H9 (cell line): ENCODE results near the gene PCA3. TPM values are rescaled to one million over a fixed set of nuclear protein-coding genes. Genes with fewer than 3 reads are reported as not detected.
A peak's percentile ranks its signal among the peaks of the same experiment; 100 is the strongest.

ENCODE experiments used
- DNase-seq: peaks from one replicate; pipeline ENCODE4 v3.0.0-alpha.2; 2017
- H2AFZ ChIP-seq: one replicate; pipeline ENCODE4 v1.6.1; 2013; ENCODE audit warnings: mild to moderate bottlenecking, low read length, control low read depth, moderate library complexity
- H2AK5ac ChIP-seq: 2 replicates; pipeline ENCODE4 v1.6.1; 2013; ENCODE audit warnings: low read length, control low read depth, mixed read lengths; ENCODE audit not compliant: insufficient read length
- H2BK120ac ChIP-seq: one replicate; pipeline ENCODE4 v1.6.1; 2013; ENCODE audit warnings: low read depth, mild to moderate bottlenecking, low read length, control low read depth, inconsistent platforms; ENCODE audit not compliant: poor library complexity, severe bottlenecking
- H2BK12ac ChIP-seq: 2 replicates; pipeline ENCODE4 v1.6.1; 2013; ENCODE audit warnings: low read length, control low read depth, mixed read lengths, low read depth; ENCODE audit not compliant: insufficient read length
- H2BK15ac ChIP-seq: 2 replicates; pipeline ENCODE4 v1.6.1; 2013; ENCODE audit warnings: low read depth, low read length, control low read depth
- H2BK20ac ChIP-seq: one replicate; pipeline ENCODE4 v1.6.1; 2013; ENCODE audit warnings: low read depth, mild to moderate bottlenecking, low read length, control low read depth, inconsistent platforms; ENCODE audit not compliant: poor library complexity, severe bottlenecking
- H2BK5ac ChIP-seq: 2 replicates; pipeline ENCODE4 v1.6.1; 2013; ENCODE audit warnings: low read length, control low read depth, mixed read lengths; ENCODE audit not compliant: insufficient read length
- H3K14ac ChIP-seq: 2 replicates; pipeline ENCODE4 v1.6.1; 2013; ENCODE audit warnings: low read length, control low read depth; ENCODE audit not compliant: insufficient read depth
- H3K18ac ChIP-seq: 2 replicates; pipeline ENCODE4 v1.6.1; 2013; ENCODE audit warnings: low read depth, mild to moderate bottlenecking, mixed read lengths, low read length, control low read depth; ENCODE audit not compliant: insufficient read length
- H3K23ac ChIP-seq: 2 replicates; pipeline ENCODE4 v1.6.1; 2013; ENCODE audit warnings: low read length, control low read depth, mixed read lengths, low read depth; ENCODE audit not compliant: insufficient read length
- H3K23me2 ChIP-seq: 2 replicates; pipeline ENCODE4 v1.6.1; 2013; ENCODE audit warnings: low read depth, mild to moderate bottlenecking, mixed read lengths, low read length, control low read depth; ENCODE audit not compliant: insufficient read length, poor library complexity, severe bottlenecking
- H3K27ac ChIP-seq: 2 replicates; pipeline ENCODE4 v1.5.1; 2013; ENCODE audit warnings: low read length, control low read depth, mixed read lengths, low read depth; ENCODE audit not compliant: insufficient read length
- H3K27me3 ChIP-seq: 2 replicates; pipeline ENCODE4 v1.6.1; 2013; ENCODE audit warnings: low read length, control low read depth, inconsistent platforms; ENCODE audit not compliant: insufficient read depth
- H3K4ac ChIP-seq: 2 replicates; pipeline ENCODE4 v1.6.1; 2013; ENCODE audit warnings: low read depth, mild to moderate bottlenecking, control low read depth, inconsistent platforms, low read length, moderate library complexity
- H3K4me1 ChIP-seq: 2 replicates; pipeline ENCODE4 v1.6.1; 2013; ENCODE audit warnings: low read length, control low read depth, inconsistent platforms; ENCODE audit not compliant: insufficient read depth
- H3K4me2 ChIP-seq: 2 replicates; pipeline ENCODE4 v1.6.1; 2013; ENCODE audit warnings: low read length, control low read depth, mixed read lengths; ENCODE audit not compliant: insufficient read length, insufficient read depth
- H3K56ac ChIP-seq: 2 replicates; pipeline ENCODE4 v1.6.1; 2013; ENCODE audit warnings: low read depth, mild to moderate bottlenecking, mixed read lengths, low read length, control low read depth; ENCODE audit not compliant: insufficient read length
- H3K79me1 ChIP-seq: 2 replicates; pipeline ENCODE4 v1.6.1; 2013; ENCODE audit warnings: low read depth, mild to moderate bottlenecking, moderate library complexity, low read length, control low read depth, inconsistent platforms; ENCODE audit not compliant: insufficient read depth, poor library complexity, severe bottlenecking
- H3K79me2 ChIP-seq: 2 replicates; pipeline ENCODE4 v1.6.1; 2013; ENCODE audit warnings: low read length, control low read depth, inconsistent platforms; ENCODE audit not compliant: insufficient read depth
- H3K9ac ChIP-seq: 2 replicates; pipeline ENCODE4 v1.6.1; 2013; ENCODE audit warnings: low read length, control low read depth, mixed read lengths; ENCODE audit not compliant: insufficient read length; ENCODE audit errors: extremely low read depth
- H3K9me3 ChIP-seq: one replicate; pipeline ENCODE4 v1.6.1; 2013; ENCODE audit warnings: low read depth, low read length, inconsistent platforms; ENCODE audit not compliant: control insufficient read depth
- H3T11ph ChIP-seq: one replicate; pipeline ENCODE4 v1.6.1; 2013; ENCODE audit warnings: mild to moderate bottlenecking, low read length, control low read depth, inconsistent platforms
- H4K20me1 ChIP-seq: one replicate; pipeline ENCODE4 v1.6.1; 2013; ENCODE audit not compliant: control insufficient read depth, insufficient read length, insufficient read depth
- H4K5ac ChIP-seq: 2 replicates; pipeline ENCODE4 v1.6.1; 2013; ENCODE audit warnings: low read depth, mild to moderate bottlenecking, mixed read lengths, low read length, control low read depth; ENCODE audit not compliant: insufficient read length
- H4K8ac ChIP-seq: replicated peaks from 2 replicates; pipeline ENCODE4 v1.6.1; 2013; ENCODE audit warnings: low read length, control low read depth, mixed read lengths, low read depth; ENCODE audit not compliant: insufficient read length
- H4K91ac ChIP-seq: 2 replicates; pipeline ENCODE4 v1.6.1; 2013; ENCODE audit warnings: low read depth, mild to moderate bottlenecking, moderate library complexity, mixed read lengths, low read length, control low read depth; ENCODE audit not compliant: insufficient read length
- H3K27ac Mint-ChIP-seq, 3 experiments: 2 replicates in 2 of 3; 3 replicates in 1 of 3; pipeline ENCODE4 v1.8.0; 2020 to 2021; ENCODE audit warnings: mixed read lengths in 3 of 3, mild to moderate bottlenecking in 1 of 3, moderate library complexity in 1 of 3
- H3K27me3 Mint-ChIP-seq: 2 replicates; pipeline ENCODE4 v1.8.0; 2021; ENCODE audit warnings: low read depth, mild to moderate bottlenecking, moderate library complexity, mixed read lengths
- H3K36me3 Mint-ChIP-seq, 3 experiments: 2 replicates in 2 of 3; 3 replicates in 1 of 3; pipeline ENCODE4 v1.8.0; 2020 to 2021; ENCODE audit warnings: low read depth in 3 of 3, mixed read lengths in 3 of 3; ENCODE audit not compliant: insufficient read depth in 1 of 3
- H3K4me1 Mint-ChIP-seq, 2 experiments: 2 replicates each; pipeline ENCODE4 v1.8.0; 2020; ENCODE audit warnings: mixed read lengths in 2 of 2
- H3K4me3 Mint-ChIP-seq, 2 experiments: 2 replicates in 1 of 2; 3 replicates in 1 of 2; pipeline ENCODE4 v1.8.0; 2020 to 2021; ENCODE audit warnings: mild to moderate bottlenecking in 2 of 2, mixed read lengths in 2 of 2, moderate library complexity in 1 of 2
- H3K9me3 Mint-ChIP-seq, 2 experiments: 2 replicates in 1 of 2; 3 replicates in 1 of 2; pipeline ENCODE4 v1.8.0; 2020; ENCODE audit warnings: mild to moderate bottlenecking in 2 of 2, mixed read lengths in 2 of 2, moderate library complexity in 1 of 2
- CTCF ChIP-seq: fragments of 200-600 bp; sonication (generic); conservative IDR thresholded peaks from 3 replicates; pipeline ENCODE4 v1.8.0; 2021; ENCODE audit warnings: antibody characterized with exemption, mild to moderate bottlenecking
- WGBS: extraction: QIAGEN DNeasy Blood & Tissue Kit; methylation state at CpG from one replicate; pipeline ENCODE4 v1.1.7; 2013; ENCODE audit warnings: missing lambda C conversion rate, low lambda C conversion rate, mixed read lengths; ENCODE audit not compliant: insufficient read length; ENCODE audit errors: extremely low coverage; 5-methylcytosine and 5-hydroxymethylcytosine counted together
- total RNA-seq: library from RNA; stranded (reverse); gene quantifications from 2 replicates; pipeline ENCODE4 v1.2.1, GENCODE V29; 2021

The PCA3 gene
- total RNA-seq, 1 experiment from 2014 or later, result not detected

GRCh38 chr9:76732341-76732958, 31.8 kb upstream of the PCA3 start:
- Mint-ChIP-seq H3K4me3 (no peak overlapping the region), H3K27ac (0 out of 7 replicates have a peak overlapping the region, but pooled peaks of 1 of the 3 experiments have one; percentile 23), H3K27me3 (no peaks in the 10 kb centered on the region; the same call in 1 of the 2 replicates), H3K36me3 (no peaks in the 10 kb centered on the region), H3K4me1 (no peaks in the 10 kb centered on the region), H3K9me3 (no peaks in the 10 kb centered on the region)
- Histone ChIP-seq H3K4me2 (no peak overlapping the region), H3K4me1 (no peaks in the 10 kb centered on the region), H4K5ac (no peak overlapping the region), H3K56ac (no peak overlapping the region), H3K14ac (no peak overlapping the region), H4K20me1 (no peaks in the 10 kb centered on the region), H2BK5ac (no peak overlapping the region), H3K27ac (no peak overlapping the region), H3K9ac (no peak overlapping the region), H4K91ac (no peak overlapping the region), H2BK20ac (no peak overlapping the region), H3K27me3 (no peaks in the 10 kb centered on the region), H3K23me2 (no peaks in the 10 kb centered on the region), H3K9me3 (no peaks in the 10 kb centered on the region), H3T11ph (no peak overlapping the region), H3K18ac (no peak overlapping the region), H3K79me1 (no peaks in the 10 kb centered on the region), H2BK12ac (no peak overlapping the region), H2BK120ac (no peak overlapping the region), H2AFZ (no peak overlapping the region), H3K23ac (no peak overlapping the region), H3K79me2 (no peaks in the 10 kb centered on the region), H2BK15ac (no peak overlapping the region), H2AK5ac (no peak overlapping the region), H4K8ac (no peak overlapping the region), H3K4ac (no peak overlapping the region)
- WGBS, result no CpG with 5 or more reads among the region's 3 CpGs
- TF ChIP-seq CTCF, result no peak
- no peak for DNase-seq
